ENCODE measurements around the gene ZNF236.
"Not testable (repeated sequence)": the region's sequence is repeated elsewhere in the genome, so short reads cannot be mapped to it uniquely, and the experiment has no call there.

Gene ZNF236

DNA sequence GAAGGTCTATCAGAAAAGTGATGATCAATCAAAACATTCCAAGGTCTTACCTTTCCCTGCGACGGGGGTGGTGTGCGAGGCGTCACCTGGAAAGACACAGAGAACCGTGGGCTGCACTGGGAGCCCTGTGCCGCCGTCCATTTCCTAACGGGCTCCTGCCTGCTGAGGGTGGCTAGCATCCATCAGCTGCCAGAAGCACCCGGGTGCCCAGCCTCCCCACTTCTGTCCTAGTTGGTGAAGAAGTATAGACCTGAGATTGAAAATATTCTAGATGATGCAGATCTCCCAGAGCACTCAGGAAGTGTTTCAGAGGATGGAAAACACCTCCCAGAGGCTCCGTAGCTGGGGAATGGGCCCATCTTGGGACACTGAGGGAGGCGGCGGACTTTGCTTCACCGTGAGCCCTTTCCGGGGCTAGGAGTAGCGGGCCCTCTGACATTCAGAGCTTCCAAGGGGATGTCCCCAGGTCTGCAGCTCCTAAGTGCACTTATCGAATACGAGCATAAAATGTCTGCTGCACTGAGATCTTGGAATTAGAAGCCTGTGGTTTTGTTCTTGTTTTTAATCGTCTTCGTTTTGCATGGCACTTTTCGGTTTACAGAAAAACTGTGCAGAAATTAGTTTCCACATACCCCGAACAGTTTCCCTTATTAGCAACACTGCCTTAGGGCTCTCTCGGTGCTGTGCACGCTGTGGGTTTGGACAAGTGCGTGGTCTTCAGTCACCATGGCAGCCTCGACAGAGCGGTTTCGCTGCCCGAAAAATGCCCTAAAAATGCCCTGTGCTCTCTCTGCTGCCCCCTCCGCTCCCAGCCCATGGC, 166.7 kb downstream of the ZNF236 start:
- no peak for DNase-seq (ENCODE audit: low spot score)

DNA sequence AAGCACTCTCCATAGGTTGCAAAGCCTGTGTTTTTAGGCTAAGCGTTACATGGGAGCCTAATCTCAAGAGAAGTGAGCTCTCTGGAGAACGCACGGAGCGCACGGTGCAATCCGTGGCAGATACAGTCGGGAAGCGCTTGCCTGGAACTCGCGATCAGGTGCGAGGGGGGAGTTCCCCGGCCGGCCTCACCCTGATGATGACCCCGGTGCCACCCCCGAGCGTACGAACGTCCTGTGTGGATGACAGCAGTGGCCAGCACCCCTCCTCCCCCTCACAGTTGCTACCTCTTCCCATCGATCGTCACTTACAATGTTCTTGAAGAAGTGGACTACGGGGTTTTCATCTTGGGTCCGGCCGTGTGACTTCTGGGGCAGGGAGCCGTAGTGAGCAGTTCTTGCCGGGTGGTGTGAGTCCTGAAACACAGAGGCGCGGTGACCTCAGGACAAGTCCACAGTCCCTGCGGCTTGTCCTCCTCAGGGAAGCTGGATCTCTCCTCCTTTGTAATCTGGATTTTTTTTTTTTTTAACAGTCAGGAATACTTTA, 167.4 kb downstream of the ZNF236 start:
- DNase-seq (ENCODE audit: low spot score), result no peak

DNA sequence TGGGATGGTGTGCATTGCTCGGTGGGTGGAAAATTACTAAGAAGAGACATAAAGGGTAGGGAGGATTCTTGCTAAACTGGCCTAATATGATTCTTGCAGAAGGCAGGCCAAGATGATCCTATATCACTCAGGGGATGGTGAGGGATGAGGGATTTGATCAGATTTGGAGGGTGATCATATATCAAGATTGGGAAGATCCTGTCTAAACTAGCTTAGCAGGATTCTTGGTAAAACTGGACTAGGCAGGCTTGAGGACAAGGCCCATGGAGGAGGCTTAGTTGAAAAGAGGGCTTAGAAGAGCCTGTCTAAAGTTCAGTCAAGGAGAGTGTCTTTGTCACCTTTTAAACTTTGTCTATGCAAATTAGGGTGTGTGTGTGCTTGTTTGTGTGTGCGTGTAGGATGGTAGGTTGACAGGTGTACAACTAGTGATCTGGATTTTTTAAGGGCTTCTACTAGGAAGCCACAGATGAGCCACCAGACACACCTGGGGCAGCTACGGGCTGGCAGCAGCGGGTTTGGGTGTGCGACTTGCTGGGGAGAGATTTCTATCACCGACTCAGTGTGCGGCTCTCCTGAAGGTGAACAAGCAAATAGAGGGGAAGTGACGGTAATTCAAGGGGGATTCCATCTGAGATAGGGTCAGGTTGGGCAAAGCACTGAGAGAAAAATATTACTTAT, 168.1 kb downstream of the ZNF236 start:
- DNase-seq (ENCODE audit: low spot score), result not testable (repeated sequence)

DNA sequence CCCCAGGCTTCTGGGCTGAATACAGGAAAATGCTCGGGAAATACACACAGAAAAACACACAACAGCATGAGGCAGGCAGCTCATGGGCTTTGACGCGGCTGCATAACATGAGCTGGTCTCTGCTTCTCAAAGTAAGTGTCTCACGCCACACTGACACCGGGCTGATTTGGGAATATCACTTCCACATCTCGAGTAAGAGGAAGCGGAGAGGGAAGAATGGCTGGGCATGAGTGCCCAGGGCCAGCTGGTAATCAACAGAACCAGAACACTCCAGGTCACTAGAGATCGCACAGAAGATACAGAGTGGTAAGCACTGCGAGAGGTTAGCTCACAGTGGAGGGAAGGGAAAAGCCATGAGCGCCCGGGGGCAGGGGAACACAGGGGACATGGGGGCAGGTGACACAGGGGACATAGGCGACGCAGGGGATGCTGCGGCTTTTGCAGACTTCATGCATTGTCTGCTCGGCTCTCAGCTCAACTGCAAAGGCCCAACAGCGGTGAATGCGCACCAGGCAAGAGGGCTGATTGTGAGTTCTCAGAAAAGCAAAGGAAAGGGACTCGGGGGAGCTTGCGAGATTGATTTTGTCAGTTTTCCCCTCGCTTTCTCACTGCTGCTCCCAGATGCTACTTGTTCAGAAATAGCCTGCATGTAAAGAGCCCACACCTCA, 168.8 kb downstream of the ZNF236 start:
- no peak for DNase-seq (ENCODE audit: low spot score)

DNA sequence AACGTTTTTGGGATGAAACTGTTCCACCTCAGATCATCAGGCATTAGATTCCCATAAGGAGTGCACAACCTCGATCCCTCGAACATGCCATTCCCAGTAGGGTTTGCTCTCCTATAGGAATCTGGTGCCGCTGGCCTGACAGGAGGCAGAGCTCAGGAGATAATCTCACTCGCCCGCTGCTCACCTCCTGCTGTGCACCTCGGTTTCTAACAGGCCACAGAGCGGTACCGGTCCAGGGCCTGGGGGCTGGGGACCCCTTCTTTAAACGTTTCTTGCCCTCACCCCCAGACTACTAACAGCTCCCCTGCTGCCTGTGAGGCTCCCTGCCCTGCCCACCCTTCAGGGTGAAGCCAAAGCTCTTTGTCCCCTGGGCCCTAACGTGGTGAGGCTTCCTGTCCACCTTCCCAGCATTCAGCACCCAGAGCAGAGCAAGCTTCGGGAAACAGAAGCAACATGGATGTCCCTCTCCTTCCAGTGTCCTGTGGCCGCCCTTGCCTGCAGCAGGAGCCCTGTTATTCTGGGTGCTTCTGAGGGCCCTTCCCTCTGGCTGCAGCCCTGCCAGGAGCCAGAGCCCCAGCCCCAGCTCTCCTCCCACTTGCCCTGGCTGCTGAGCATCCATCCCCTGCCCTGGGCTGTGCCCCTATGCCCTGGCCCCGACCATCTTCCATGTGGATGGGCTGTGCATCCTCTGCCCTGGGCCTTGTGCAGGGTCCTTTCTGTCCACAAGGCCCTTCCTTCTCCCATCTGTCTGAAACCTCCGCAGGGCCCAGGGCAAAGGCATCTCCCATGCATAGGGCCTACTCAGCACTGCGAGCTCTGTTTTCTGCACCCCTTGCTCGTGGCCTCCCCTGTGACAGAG, 170.1 kb downstream of the ZNF236 start:
- DNase-seq (ENCODE audit: low spot score), result no peak

DNA sequence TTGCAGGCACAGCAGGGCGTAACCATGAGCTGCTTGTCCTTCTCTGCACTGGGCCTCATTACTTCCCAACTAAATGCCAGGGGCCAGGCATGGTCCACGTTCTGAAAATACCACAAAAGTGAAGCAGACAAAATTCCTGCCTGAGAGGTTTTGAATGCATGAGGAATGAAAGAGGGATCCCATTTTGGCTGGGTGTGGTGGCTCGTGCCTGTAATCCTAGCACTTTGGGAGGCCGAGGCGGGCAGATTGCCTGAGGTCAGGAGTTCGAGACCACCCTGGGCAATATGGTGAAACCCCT, 170.7 kb downstream of the ZNF236 start:
- no peak for DNase-seq (ENCODE audit: low spot score)

DNA sequence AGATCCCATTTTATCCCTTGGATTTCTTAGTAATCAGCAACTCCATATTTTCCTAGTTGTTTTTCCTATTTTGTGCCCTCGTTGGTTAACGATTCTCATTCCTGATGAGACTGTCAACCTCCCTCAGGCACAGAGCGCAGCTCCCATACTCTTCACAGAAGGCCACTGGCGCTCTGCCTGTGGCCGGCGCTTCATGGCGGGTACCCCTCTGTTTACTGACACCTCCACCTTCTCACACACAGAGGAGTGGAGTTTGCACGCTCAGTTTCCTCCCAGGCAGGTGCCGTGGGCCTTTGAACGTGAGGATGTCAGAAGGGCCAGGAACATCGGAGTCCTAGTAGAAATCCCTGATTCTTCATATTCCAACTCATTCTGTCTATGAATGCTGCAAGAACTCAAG, 171.2 kb downstream of the ZNF236 start:
- DNase-seq (ENCODE audit: low spot score), result no peak

DNA sequence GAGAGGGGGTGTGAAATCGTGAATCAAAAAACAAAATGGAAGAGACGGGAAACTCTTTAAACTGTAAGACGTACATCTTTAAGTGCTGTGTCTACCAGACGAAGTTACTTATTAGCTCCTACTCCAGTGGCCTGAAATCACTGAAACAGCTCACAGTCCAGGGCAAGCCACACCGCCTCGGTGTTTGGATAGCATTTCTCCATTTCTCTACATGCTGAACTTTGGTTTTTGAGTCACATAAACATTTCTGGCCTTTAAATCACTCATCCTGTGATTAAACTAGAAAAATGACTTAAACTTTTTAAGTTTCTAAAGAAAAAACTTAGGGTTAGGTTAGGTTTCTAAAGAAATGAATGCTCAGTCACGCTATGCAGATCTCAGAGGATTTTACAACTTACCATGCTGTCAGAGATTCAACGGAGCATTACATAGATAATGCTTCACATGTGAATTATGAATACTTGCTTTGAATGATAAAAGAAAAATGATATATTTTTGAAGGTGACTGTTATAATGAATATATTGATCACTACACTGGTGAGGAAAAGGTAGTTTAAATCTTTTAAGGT, 171.8 kb downstream of the ZNF236 start:
- no peak for DNase-seq (ENCODE audit: low spot score)

DNA sequence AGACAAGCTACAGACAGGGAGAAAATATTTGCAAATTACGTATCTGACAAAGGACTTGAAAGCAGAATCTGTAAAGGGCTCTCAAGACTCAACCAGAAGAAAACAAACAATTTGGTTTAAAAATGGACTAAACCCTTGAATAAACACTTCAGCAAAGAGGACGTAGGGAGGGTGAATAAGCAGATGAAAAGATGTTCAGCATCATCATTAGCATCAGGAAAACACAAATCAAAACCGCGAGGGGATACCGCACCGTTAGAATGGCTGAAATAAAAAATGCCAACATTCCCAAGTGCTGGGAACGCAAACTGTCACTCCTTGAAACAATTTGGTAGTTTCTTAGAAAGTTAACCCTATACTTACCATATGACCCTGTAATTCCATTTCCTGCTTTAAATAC, 173.5 kb downstream of the ZNF236 start:
- no peak for DNase-seq (ENCODE audit: low spot score)

DNA sequence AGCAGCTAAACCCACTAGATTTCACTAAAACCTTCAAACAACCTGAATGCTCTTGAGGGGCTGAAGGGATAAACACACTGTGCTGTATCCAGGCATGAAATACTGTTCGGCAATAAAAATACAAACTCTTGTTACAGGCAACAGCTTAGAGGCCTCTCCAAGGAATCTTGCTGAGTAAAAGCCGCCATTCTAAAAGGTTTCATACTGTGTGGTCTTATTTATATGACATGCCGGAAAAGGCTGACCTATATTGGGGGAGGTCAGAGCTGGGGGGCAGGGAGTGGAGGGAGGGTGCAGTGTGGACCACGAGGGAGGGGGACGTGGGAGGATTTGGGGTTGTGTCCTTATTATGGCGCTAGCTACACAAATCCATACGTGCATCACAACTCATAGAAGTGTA, 174.1 kb downstream of the ZNF236 start:
- no peak for DNase-seq (ENCODE audit: low spot score)

DNA sequence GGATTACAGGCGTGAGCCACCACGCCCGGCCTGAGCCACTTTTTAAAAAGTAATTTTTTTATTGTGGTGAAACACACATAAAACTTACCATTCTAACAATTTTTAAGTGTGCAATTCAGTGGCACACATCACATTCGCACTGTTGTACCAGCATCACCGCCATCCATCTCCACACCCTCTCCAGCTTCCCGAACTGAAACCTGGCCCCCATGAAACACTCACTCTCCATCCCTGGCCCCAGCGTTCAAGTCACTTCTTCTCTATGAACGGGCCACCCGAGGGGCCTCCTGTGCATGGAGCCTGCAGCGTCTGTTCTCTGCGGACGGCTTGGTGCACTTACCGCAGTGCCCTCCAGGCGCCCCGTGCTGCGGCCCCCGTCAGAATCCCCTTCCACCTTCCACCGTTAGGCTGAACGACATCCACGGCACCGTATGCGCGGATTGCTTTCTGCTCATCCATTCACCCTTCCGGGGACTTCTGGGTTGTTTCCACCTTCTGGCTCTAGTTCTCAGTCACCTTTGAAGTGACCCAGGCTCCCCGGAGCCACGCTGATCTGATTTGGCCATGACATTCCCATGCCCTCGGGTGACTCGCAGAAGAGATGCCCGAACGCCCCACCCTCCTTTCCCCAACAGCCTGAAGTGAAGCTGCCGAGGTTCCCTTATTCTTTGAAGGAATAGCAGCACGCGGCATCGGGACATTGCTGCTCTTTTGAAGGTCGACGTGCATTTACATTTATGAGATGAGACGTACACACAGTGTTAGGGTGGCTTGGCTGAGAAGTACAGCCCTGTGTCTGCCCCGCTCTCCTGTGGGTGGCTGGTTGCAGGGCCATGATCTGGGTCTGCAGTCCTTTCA, 175.8 kb downstream of the ZNF236 start:
- DNase-seq (ENCODE audit: low spot score), result no peak

DNA sequence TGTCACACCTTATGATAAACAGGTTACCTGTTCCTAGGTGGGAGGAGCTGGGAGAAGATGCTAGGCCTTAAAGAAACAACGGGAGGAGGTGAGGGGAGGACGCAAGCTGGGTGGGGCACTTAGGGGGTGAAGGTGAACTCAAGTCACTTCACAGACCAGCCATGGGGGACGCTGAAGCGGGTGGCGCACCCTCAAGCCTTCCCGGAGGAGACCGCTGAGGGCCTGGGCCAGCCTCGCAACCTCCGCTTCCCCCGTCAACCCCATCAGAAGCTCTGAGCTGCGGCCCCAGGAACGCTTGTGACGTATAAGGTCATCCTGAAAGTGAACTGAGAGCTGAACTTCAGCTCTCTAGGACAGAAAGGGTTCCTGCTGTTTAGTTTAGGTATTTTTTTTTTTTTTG, 176.7 kb downstream of the ZNF236 start:
- DNase-seq (ENCODE audit: low spot score), result no peak

DNA sequence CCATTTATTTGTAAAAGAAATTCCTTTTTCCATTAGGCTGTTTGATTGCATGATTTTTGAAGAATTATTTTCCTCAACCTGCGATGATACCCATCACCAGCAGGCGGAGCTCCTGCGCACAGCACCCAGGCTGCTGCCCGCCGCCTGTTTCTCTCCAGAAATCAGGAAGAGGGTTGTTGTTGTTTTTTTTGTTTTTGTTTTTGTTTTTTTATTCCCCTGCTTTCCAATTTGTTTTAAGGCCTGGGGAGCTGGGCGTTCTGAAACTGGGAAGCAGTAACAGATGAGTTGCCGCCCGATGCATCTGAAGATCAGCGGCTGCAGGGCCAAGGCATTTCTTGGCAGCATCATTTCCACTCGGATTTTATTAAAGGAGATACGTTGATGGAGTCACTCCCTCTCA, 178.2 kb downstream of the ZNF236 start:
- peak; percentile 80 for DNase-seq (ENCODE audit: low spot score)

DNA sequence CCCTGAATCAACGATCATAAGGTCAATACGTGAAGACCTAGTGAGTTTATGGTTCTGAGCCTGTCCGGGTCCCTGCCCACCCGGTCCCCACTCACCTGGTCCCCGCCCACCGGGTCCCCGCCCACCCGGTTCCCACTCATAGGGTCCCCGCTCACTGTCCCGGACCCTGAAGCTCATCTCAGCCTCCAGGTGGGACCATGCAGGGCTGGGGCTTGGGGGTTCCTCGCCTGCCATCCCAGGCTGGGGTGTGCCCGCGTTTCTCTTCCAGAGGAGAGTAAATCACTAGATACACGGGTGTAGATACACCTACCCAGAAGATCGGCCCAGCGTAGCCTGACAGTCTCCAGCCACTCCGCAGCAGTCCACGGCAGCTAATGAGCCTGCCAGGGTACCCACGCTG, 178.7 kb downstream of the ZNF236 start:
- no peak for DNase-seq (ENCODE audit: low spot score)

DNA sequence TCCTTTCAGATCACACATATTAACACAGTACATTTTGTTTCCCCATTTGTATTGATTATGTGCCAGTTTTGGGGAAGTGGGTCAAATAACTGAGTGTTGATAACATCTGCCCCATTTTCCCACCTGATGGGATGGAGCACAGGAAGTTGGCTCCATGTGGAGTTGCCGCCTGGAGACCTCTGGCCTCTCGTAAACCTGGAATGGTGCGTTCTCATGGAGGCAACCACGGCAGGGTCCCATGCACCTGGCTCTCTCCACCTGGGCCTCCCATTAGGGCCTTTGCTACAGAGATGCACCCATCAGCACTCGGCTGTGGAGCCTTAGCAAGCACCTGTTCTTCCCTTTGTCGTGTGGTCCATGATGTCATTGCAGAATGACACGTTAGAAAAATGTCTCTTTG, 179.6 kb downstream of the ZNF236 start:
- DNase-seq (ENCODE audit: low spot score), result no peak

DNA sequence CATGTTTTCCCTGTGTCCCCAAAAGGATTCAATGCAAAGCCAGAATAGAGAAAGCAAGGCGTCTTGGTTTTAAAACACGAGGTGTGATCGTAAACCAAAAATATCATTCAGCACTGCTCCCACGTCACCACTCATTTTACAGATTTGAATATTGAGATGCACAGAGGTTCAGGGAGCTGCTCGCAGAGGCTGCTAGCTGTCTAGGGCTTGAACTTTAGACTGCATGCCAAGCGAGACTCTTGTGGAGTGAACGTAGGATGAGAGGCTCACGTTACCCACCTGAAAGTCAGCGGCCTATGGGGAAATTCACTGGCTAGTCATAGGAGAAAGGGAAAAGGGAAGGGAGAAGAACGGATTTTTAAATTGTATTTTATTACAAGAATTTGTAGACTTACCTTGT, 180.1 kb downstream of the ZNF236 start:
- DNase-seq (ENCODE audit: low spot score), result no peak

DNA sequence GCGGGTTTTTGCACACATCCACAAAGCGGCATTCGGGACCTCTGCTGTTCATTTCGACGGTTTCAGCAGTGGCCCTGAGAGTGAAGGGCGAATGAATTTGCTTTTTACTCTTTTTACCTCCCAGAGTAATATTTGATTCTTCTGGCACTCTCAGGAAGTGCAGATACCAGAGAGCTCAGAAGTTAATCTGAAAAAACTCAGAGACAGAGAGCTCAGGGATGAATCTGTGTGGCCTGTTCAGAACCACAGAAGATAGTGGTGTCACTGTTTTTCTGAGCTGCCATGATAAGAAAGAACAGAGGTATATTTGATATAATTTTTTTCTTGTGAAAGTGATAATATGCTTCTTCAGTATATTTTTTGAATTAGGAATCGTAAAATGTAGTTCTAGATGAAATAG, 181.0 kb downstream of the ZNF236 start:
- DNase-seq (ENCODE audit: low spot score), result no peak

DNA sequence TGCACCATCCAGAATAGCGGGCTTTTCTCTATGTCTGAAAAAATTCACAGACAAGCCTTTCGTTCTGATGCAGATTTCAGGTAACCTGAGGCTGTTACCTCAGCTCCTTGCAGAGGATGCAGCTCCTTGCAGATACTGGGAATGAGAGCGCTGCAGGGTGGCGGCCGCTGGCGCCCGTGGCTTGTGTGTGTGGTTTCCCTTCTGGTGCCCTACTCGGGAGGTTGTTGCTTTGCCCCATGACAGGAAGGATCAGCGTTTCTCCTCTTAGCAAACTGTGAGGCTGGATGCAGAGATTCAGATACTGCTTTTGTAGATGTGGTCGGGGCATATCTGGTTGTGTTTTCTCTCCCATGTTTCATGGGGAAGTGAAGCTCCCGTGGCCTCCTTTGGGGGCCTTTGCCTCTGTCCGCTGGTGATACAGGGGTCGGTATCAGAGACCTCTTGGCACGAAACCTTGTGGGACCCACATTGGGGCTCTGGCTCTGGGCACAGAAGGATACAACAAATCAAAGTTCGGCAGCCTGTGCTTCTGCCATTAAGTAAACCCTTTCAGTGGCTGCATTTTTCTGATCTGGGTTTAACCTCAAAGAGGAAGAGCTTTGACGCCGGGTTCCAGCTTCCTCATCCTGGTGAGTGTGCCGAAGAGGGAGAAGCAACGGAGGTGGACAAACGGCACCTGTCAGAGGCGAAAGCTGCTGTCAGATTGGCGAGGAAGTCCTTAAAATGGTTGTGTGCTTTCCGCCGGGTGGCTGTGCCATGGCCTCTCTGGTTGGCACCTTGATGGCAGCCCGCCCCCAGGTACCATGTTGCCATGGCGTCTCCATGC, 182.4 kb downstream of the ZNF236 start:
- DNase-seq (ENCODE audit: low spot score), result no peak

DNA sequence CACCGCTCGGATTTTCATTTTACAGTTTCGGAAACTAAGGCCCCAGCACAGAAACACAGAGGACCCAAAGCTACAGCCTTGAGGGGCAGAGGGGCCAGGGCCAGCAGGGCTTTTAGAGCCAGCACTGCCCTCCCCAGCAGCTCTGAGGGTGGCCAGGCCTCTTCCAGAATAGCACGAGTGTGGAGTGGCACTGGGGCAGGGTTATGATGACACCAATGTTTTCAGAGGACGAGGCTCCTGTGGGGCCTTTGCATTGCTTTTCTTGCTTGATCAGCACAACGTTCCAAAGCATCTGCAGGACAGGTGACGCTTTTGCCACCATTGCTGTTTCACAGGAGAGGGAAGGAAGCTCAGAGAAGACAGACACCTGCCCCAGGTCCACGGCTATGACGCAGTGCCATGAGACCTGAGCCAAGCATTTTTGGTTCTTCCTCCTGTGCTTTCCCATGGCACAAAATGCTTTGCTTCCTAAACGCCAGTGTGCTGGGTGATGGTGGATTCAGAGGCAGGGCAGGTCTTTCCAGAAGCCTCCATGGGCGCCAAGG, 183.4 kb downstream of the ZNF236 start:
- DNase-seq (ENCODE audit: low spot score), result no peak

Measured in iPS-NIHi11 (cell line).